GM12878 (cell line): Measurements from ENCODE around the gene SRRD. TPM values are rescaled to one million over a fixed set of nuclear protein-coding genes. Genes with fewer than 3 reads are reported as not detected.

Experiments used
- CHD1 ChIP-seq: IDR thresholded peaks from 2 replicates; pipeline ENCODE4 v1.6.1; 2012; ENCODE audit warnings: low read depth, low read length, improper control_type of control experiment
- CREM ChIP-seq: IDR thresholded peaks from 2 replicates; pipeline ENCODE4 v1.6.1; 2014; ENCODE audit warnings: antibody characterized with exemption, low read depth
- HDAC6 ChIP-seq: fragments of 200-600 bp; sonication (generic); IDR thresholded peaks from one replicate; pipeline ENCODE4 v1.8.0; 2017; ENCODE audit warnings: antibody characterized with exemption; ENCODE audit not compliant: unreplicated experiment
- MLLT1 ChIP-seq: fragments of 450-650 bp; IDR thresholded peaks from 2 replicates; pipeline ENCODE4 v1.6.1; 2016; ENCODE audit warnings: mild to moderate bottlenecking
- NFIC ChIP-seq: IDR thresholded peaks from 2 replicates; pipeline ENCODE4 v1.6.1; 2012; ENCODE audit warnings: low read depth, mild to moderate bottlenecking, inconsistent platforms, low read length, moderate library complexity
- NKRF ChIP-seq: fragments of 450-650 bp; conservative IDR thresholded peaks from 2 replicates; pipeline ENCODE4 v1.6.1; 2017; ENCODE audit warnings: mild to moderate bottlenecking, moderate library complexity
- RELB ChIP-seq: fragments of 450-650 bp; IDR thresholded peaks from 2 replicates; pipeline ENCODE4 v1.6.1; 2017; ENCODE audit warnings: low read depth, mild to moderate bottlenecking, moderate library complexity
- RFX5 ChIP-seq: IDR thresholded peaks from 2 replicates; pipeline ENCODE4 v1.6.1; 2011; ENCODE audit warnings: low read depth, low read length, improper control_type of control experiment
- SKIL ChIP-seq: fragments of 450-650 bp; IDR thresholded peaks from 2 replicates; pipeline ENCODE4 v1.6.1; 2017; ENCODE audit warnings: mild to moderate bottlenecking, low read depth, inconsistent platforms; ENCODE audit not compliant: poor library complexity, severe bottlenecking
- TARDBP ChIP-seq: IDR thresholded peaks from 2 replicates; pipeline ENCODE4 v1.6.1; 2016; ENCODE audit warnings: borderline replicate concordance
- ZBTB4 ChIP-seq: fragments of 450-650 bp; formaldehyde crosslinking; IDR thresholded peaks from 2 replicates; pipeline ENCODE4 v1.4.0; 2022; ENCODE audit warnings: mild to moderate bottlenecking, moderate library complexity
- polyA plus RNA-seq, 11 experiments: library from polyadenylated mRNA; depleted of rRNA in 4 of 11; unstranded in 6 of 11; stranded (reverse) in 5 of 11; fragments of >200 nt; fragmentation: Nextera tagmentation in 4 of 11; fragmentation: Illumina TruSeq in 1 of 11; extraction: Ambion mirVana in 4 of 11; extraction: Trizol in 1 of 11; gene quantifications; 1 replicate in 1 of 11; 2 replicates in 10 of 11; pipeline versions ENCODE4 v1.2.1 to v1.2.3, GENCODE V29; 2011 to 2016; ENCODE audit warnings: inconsistent platforms in 2 of 11, missing spikeins in 2 of 11, low read depth in 1 of 11
- total RNA-seq, 4 experiments: library from RNA; depleted of rRNA in 3 of 4; stranded (reverse); fragments of >200 nt in 3 of 4; fragmentation: Illumina TruSeq in 1 of 4; extraction: Trizol in 1 of 4; gene quantifications; 2 replicates each; pipeline versions ENCODE4 v1.2.1 to v1.2.3, GENCODE V29; 2013 to 2021

SRRD gene
- total and polyA plus RNA-seq, 10 of the 15 experiments (the other 5 are each of a cell fraction or from before 2014, with no cell fraction given), result 4.1 to 50.6 (median 27.5) TPM

GRCh38 chr22:26536056-26536761 lies 52.5 kb downstream of the SRRD start (continued):
- TF ChIP-seq ZBTB4 (no peak), SKIL (no peak), TARDBP (no peak), NKRF (no peak), NFIC (no peak), RELB (no peak), RFX5 (no peak), HDAC6 (no peak), CHD1 (no peak), CREM (no peak), MLLT1 (no peak)
